Cardiac muscle cell (in vitro differentiated cells and primary cell): ENCODE measurements around the gene ZFYVE21. TPM values are rescaled to one million over a fixed set of nuclear protein-coding genes. Genes with fewer than 3 reads are reported as not detected.

Experiments used
- DNase-seq, 2 donors: peaks; one replicate each; pipeline versions ENCODE4 v3.0.0 to v3.0.0-alpha.2; 2010 to 2017; ENCODE audit warnings: low read depth in 1 of 2, low spot score in 1 of 2
- H3K27ac ChIP-seq: fragments of 200-600 bp; sonication (generic); 2 replicates; pipeline ENCODE4 v1.5.1; 2016
- H3K27me3 ChIP-seq: fragments of 200-600 bp; sonication (generic); 2 replicates; pipeline ENCODE4 v1.6.0; 2016; ENCODE audit warnings: control low read depth
- H3K36me3 ChIP-seq: fragments of 200-600 bp; sonication (generic); 2 replicates; pipeline ENCODE4 v1.5.1; 2016; ENCODE audit warnings: control low read depth
- H3K4me1 ChIP-seq: fragments of 200-600 bp; sonication (generic); 2 replicates; pipeline ENCODE4 v1.8.1; 2017; ENCODE audit warnings: low read depth, mild to moderate bottlenecking, mixed run types
- H3K4me3 ChIP-seq: fragments of 200-600 bp; sonication (generic); 2 replicates; pipeline ENCODE4 v1.5.1; 2016; ENCODE audit warnings: mild to moderate bottlenecking
- H3K9me3 ChIP-seq: fragments of 200-600 bp; sonication (generic); 2 replicates; pipeline ENCODE4 v1.5.1; 2017; ENCODE audit warnings: low read depth, mild to moderate bottlenecking, control low read depth
- CTCF ChIP-seq: IDR thresholded peaks from 2 replicates; pipeline ENCODE4 v1.5.1; 2012; ENCODE audit warnings: low read depth, mild to moderate bottlenecking, low read length
- polyA plus RNA-seq: library from polyadenylated mRNA; unstranded; fragments of >200 nt; fragmentation: Nextera tagmentation; extraction: Ambion mirVana; gene quantifications from 2 replicates; pipeline ENCODE4 v1.2.1, GENCODE V29; 2016
- total RNA-seq: library from RNA; depleted of rRNA; stranded (reverse); fragments of >200 nt; gene quantifications from 2 replicates; pipeline ENCODE4 v1.2.3, GENCODE V29; 2016

Gene ZFYVE21
- total and polyA plus RNA-seq, 2 experiments from 2014 or later = 120 to 135 TPM

GRCh38 chr14:103700753-103701490, 14.7 kb upstream of the ZFYVE21 start:
- TF ChIP-seq CTCF = no peak
- H3K36me3 ChIP-seq = peaks cover 4% of the 10 kb centered on the region

GRCh38 chr14:103702095-103702494, 13.5 kb upstream of the ZFYVE21 start:
- Histone ChIP-seq H3K4me3 (no peak overlapping the region), H3K4me1 (no peaks in the 10 kb centered on the region), H3K27me3 (no peaks in the 10 kb centered on the region), H3K36me3 (peaks cover 4% of the 10 kb centered on the region), H3K27ac (no peak overlapping the region), H3K9me3 (no peaks in the 10 kb centered on the region)
- DNase-seq = no peak
- TF ChIP-seq CTCF = no peak

More at GRCh38 chr14:103700753-103701490, 14.7 kb upstream of the ZFYVE21 start:
- Histone ChIP-seq H3K27ac (no peak overlapping the region), H3K4me3 (no peak overlapping the region), H3K27me3 (no peaks in the 10 kb centered on the region), H3K9me3 (no peaks in the 10 kb centered on the region), H3K4me1 (no peaks in the 10 kb centered on the region)
- DNase-seq = no peak

- no peak for DNase-seq
- Histone ChIP-seq H3K4me1 (no peaks in the 10 kb centered on the region), H3K9me3 (no peaks in the 10 kb centered on the region), H3K36me3 (peaks cover 4% of the 10 kb centered on the region), H3K27ac (no peak overlapping the region), H3K27me3 (no peaks in the 10 kb centered on the region), H3K4me3 (no peak overlapping the region)
- no peak for TF ChIP-seq CTCF
Measured at GRCh38 chr14:103702497-103703432, 12.8 kb upstream of the ZFYVE21 start.

- Histone ChIP-seq H3K4me1 (no peaks in the 10 kb centered on the region), H3K27me3 (no peaks in the 10 kb centered on the region), H3K9me3 (no peaks in the 10 kb centered on the region), H3K4me3 (no peak overlapping the region), H3K36me3 (peaks cover 4% of the 10 kb centered on the region), H3K27ac (peak overlapping the region; percentile 36)
- TF ChIP-seq CTCF = no peak
- DNase-seq = no peak
Measured at GRCh38 chr14:103703433-103704385, 11.9 kb upstream of the ZFYVE21 start.

- Histone ChIP-seq H3K9me3 (no peaks in the 10 kb centered on the region), H3K36me3 (peaks cover 4% of the 10 kb centered on the region), H3K4me3 (no peak overlapping the region), H3K27me3 (no peaks in the 10 kb centered on the region), H3K27ac (no peak overlapping the region), H3K4me1 (no peaks in the 10 kb centered on the region)
- no peak for TF ChIP-seq CTCF
- no peak for DNase-seq
Measured at GRCh38 chr14:103704708-103705107, 10.9 kb upstream of the ZFYVE21 start.
